Right lung (tissue), 5 donors: ENCODE measurements around the gene SCARB1. TPM values are rescaled to one million over a fixed set of nuclear protein-coding genes. Genes with fewer than 3 reads are reported as not detected.
A peak's percentile ranks its signal among the peaks of the same experiment; 100 is the strongest.

Experiments
- DNase-seq, 2 donors: peaks; one replicate each; pipeline ENCODE4 v3.0.0-alpha.2; 2013
- polyA plus RNA-seq, 5 donors: library from polyadenylated mRNA; unstranded; fragments of 120-200 nt; gene quantifications; one replicate each; pipeline versions ENCODE4 v1.2.1 to v1.2.3, GENCODE V29; 2013; ENCODE audit warnings: inconsistent platforms in 1 of 5, low replicate concordance in 1 of 5; ENCODE audit not compliant: insufficient read length in 5 of 5, insufficient read depth in 1 of 5

SCARB1 gene
- polyA plus RNA-seq, 5 donors: 20.2 to 33.3 (median 30.2) TPM

- DNase-seq: no peak
Observed at GRCh38 chr12:124777399-124778372, 86.0 kb downstream of the SCARB1 start.

GRCh38 chr12:124776125-124776513 is 87.5 kb downstream of the SCARB1 start:
- DNase-seq: no peak

GRCh38 chr12:124774462-124775167 is 89.0 kb downstream of the SCARB1 start:
- DNase-seq: no peak

GRCh38 chr12:124774054-124774461 is 89.6 kb downstream of the SCARB1 start:
- DNase-seq: no peak

- DNase-seq: no peak
Observed at GRCh38 chr12:124772289-124773170, 91.1 kb downstream of the SCARB1 start.

- peak; percentile 65 to 75 for DNase-seq
Observed at GRCh38 chr12:124771462-124772288, 92.0 kb downstream of the SCARB1 start.

GRCh38 chr12:124770728-124771127 is 92.9 kb downstream of the SCARB1 start:
- DNase-seq: no peak

- DNase-seq: no peak
Observed at GRCh38 chr12:124769881-124770512, 93.7 kb downstream of the SCARB1 start.

- no peak for DNase-seq
Observed at GRCh38 chr12:124769163-124769530, 94.5 kb downstream of the SCARB1 start.

- no peak for DNase-seq
Observed at GRCh38 chr12:124768452-124769162, 95.1 kb downstream of the SCARB1 start.

GRCh38 chr12:124767066-124767821 is 96.4 kb downstream of the SCARB1 start:
- DNase-seq: peak; percentile 69 to 71

- DNase-seq: no peak
Observed at GRCh38 chr12:124766727-124767065, 97.0 kb downstream of the SCARB1 start.

GRCh38 chr12:124765581-124766489 is 97.8 kb downstream of the SCARB1 start:
- DNase-seq: no peak

- DNase-seq: peak; percentile 40 to 42
Observed at GRCh38 chr12:124764870-124765580, 98.6 kb downstream of the SCARB1 start.

GRCh38 chr12:124764451-124764850 is 99.2 kb downstream of the SCARB1 start:
- DNase-seq: no peak

GRCh38 chr12:124763594-124763979 is 100.1 kb downstream of the SCARB1 start:
- DNase-seq: no peak
